Naive thymus-derived CD4-positive, alpha-beta T cell (primary cell): Measurements from ENCODE around the gene SBK2. TPM values are rescaled to one million over a fixed set of nuclear protein-coding genes. Genes with fewer than 3 reads are reported as not detected.

Experiments
- ATAC-seq: fragments of 150-1000 bp; cut with Tn5 transposase; 2 replicates; pipeline ENCODE4 v1.10.0; 2021; ENCODE audit warnings: mild to moderate bottlenecking, moderate library complexity
- CTCF ChIA-PET: fragments of 350-600 bp; sonication (Branson Sonifier 250); formaldehyde crosslinking; loops from one replicate; lab custom pipeline; 2021; ENCODE audit warnings: antibody characterized with exemption; lab: Charles Lee
- POLR2A ChIA-PET: fragments of 350-600 bp; sonication (Branson Sonifier 250); formaldehyde crosslinking; loops from one replicate; lab custom pipeline; 2021; ENCODE audit warnings: antibody characterized with exemption, inconsistent platforms; lab: Charles Lee
- DNase-seq, 9 donors: peaks; one replicate each; pipeline versions ENCODE4 v3.0.0 to v3.0.0-alpha.2; 2020 to 2022; ENCODE audit warnings: mixed read lengths in 1 of 9
- H3K27ac ChIP-seq: one replicate; pipeline ENCODE4 v1.7.0; 2013; ENCODE audit warnings: mild to moderate bottlenecking, low read depth, low read length, moderate library complexity
- H3K27me3 ChIP-seq, 2 donors: one replicate each; pipeline ENCODE4 v1.7.0; 2013; ENCODE audit warnings: low read length in 2 of 2, mild to moderate bottlenecking in 2 of 2, moderate library complexity in 2 of 2; ENCODE audit not compliant: control insufficient read depth in 2 of 2, insufficient read depth in 2 of 2
- H3K36me3 ChIP-seq, 3 experiments: 1 replicate in 2 of 3; 2 replicates in 1 of 3; pipeline ENCODE4 v1.7.0; 2013; ENCODE audit warnings: low read length in 3 of 3, mild to moderate bottlenecking in 3 of 3, moderate library complexity in 1 of 3; ENCODE audit not compliant: insufficient read depth in 3 of 3, control insufficient read depth in 2 of 3
- H3K4me1 ChIP-seq, 2 donors: one replicate each; pipeline ENCODE4 v1.7.0; 2013; ENCODE audit warnings: low read length in 2 of 2, mild to moderate bottlenecking in 2 of 2, moderate library complexity in 1 of 2; ENCODE audit not compliant: control insufficient read depth in 2 of 2, insufficient read depth in 2 of 2
- H3K4me3 ChIP-seq: 2 replicates; pipeline ENCODE4 v1.7.0; 2013; ENCODE audit warnings: mild to moderate bottlenecking, low read length
- H3K9me3 ChIP-seq, 3 experiments: 1 replicate in 2 of 3; 2 replicates in 1 of 3; pipeline ENCODE4 v1.7.0; 2013; ENCODE audit warnings: low read length in 3 of 3; ENCODE audit not compliant: control insufficient read depth in 2 of 3
- H3K27ac Mint-ChIP-seq, 9 donors: one replicate each; pipeline ENCODE4 v1.8.0; 2020 to 2022; ENCODE audit warnings: mixed read lengths in 9 of 9, mild to moderate bottlenecking in 8 of 9, moderate library complexity in 5 of 9, inconsistent platforms in 2 of 9
- H3K27me3 Mint-ChIP-seq, 5 donors: one replicate each; pipeline ENCODE4 v1.8.0; 2021 to 2022; ENCODE audit warnings: mixed read lengths in 5 of 5, mild to moderate bottlenecking in 1 of 5
- H3K36me3 Mint-ChIP-seq, 5 donors: one replicate each; pipeline ENCODE4 v1.8.0; 2020 to 2022; ENCODE audit warnings: mixed read lengths in 5 of 5, mild to moderate bottlenecking in 3 of 5, inconsistent platforms in 1 of 5
- H3K4me1 Mint-ChIP-seq, 7 donors: one replicate each; pipeline ENCODE4 v1.8.0; 2020 to 2022; ENCODE audit warnings: mixed read lengths in 7 of 7, mild to moderate bottlenecking in 3 of 7, inconsistent platforms in 1 of 7
- H3K4me3 Mint-ChIP-seq, 10 donors: one replicate each; pipeline ENCODE4 v1.8.0; 2020 to 2022; ENCODE audit warnings: mild to moderate bottlenecking in 10 of 10, mixed read lengths in 10 of 10, moderate library complexity in 6 of 10, inconsistent platforms in 2 of 10
- H3K9me3 Mint-ChIP-seq, 11 donors: one replicate each; pipeline ENCODE4 v1.8.0; 2020 to 2022; ENCODE audit warnings: mixed read lengths in 11 of 11, mild to moderate bottlenecking in 4 of 11, inconsistent platforms in 1 of 11, moderate library complexity in 1 of 11
- intact Hi-C, 2 donors: fragments of 100-400 bp; cut with micrococcal nuclease; formaldehyde crosslinking; loops; one replicate each; pipeline ENCODE4 v1.15.1; 2023
- polyA plus RNA-seq, 2 donors: library from polyadenylated mRNA; unstranded; fragments of 300-500 nt; fragmentation: Illumina TruSeq; gene quantifications; one replicate each; pipeline ENCODE4 v1.2.3, GENCODE V29; 2021
- total RNA-seq, 6 experiments: library from RNA in 5 of 6; stranded (reverse) in 5 of 6; gene quantifications; 1 replicate in 5 of 6; 2 replicates in 1 of 6; pipeline ENCODE4 v1.2.3 and lab custom pipeline; 2021 to 2026

Gene SBK2
- total and polyA plus RNA-seq, 7 experiments from 2014 or later: not detected

GRCh38 chr19:55581823-55582223 lies 44.9 kb upstream of the SBK2 start:
- intact Hi-C loops: loop anchor here (2.0 to 10.0 kb wide), 4 partner anchors 43 to 197 kb away; partner anchors contain the start of genes RPL28 (in 1 of the 2), TMEM238 (in 1 of the 2), ZNF581 (in 1 of the 2) and ZNF784 (in 1 of the 2)
- H3K4me1 ChIP-seq: peaks cover 16 to 18% of the 10 kb centered on the region in 2 donors
- no peak for ATAC-seq
- no peaks in the 10 kb centered on the region for H3K27me3 ChIP-seq
- Mint-ChIP-seq H3K27ac (peak overlapping the region in 7 of 9 donors; percentile 72 to 88 (median 80)), H3K36me3 (peaks cover 0 to 13% (median 6%) of the 10 kb centered on the region in 5 donors), H3K4me1 (peaks cover 26 to 45% (median 40%) of the 10 kb centered on the region in 7 donors), H3K9me3 (peaks cover 0 to 6% (median 3%) of the 10 kb centered on the region in 11 donors), H3K4me3 (peak overlapping the region in 8 of 10 donors; percentile 4 to 91 (median 70)), H3K27me3 (peaks cover 0 to 26% (median 0%) of the 10 kb centered on the region in 5 donors)
- CTCF ChIA-PET: interaction anchor here (1.0 to 2.0 kb wide), 2 partner anchors 24 to 45 kb away, joined by 3 to 5 read pairs; partner anchors contain the start of gene ZNF865
- peaks cover 0 to 11% (median 0%) of the 10 kb centered on the region in 3 experiments for H3K36me3 ChIP-seq
- DNase-seq: no peak
- peaks cover 0 to 3% (median 0%) of the 10 kb centered on the region in 3 experiments for H3K9me3 ChIP-seq
- POLR2A ChIA-PET: interaction anchor here (1.1 to 2.7 kb wide), 6 partner anchors 17 to 73 kb away, joined by 3 to 20 read pairs (median 7); partner anchors contain the start of genes FIZ1, U2AF2, ZNF524 and ZNF865
- H3K27ac ChIP-seq: peak overlapping the region; percentile 87
- no peak overlapping the region for H3K4me3 ChIP-seq

- intact Hi-C loops: loop anchor here (2.0 to 10.0 kb wide), 4 partner anchors 44 to 196 kb away; partner anchors contain the start of genes RPL28 (in 1 of the 2), TMEM238 (in 1 of the 2), ZNF581 (in 1 of the 2) and ZNF784 (in 1 of the 2)
- peak overlapping the region; percentile 71 to 91 (median 80) for H3K27ac Mint-ChIP-seq
- Histone ChIP-seq H3K4me1 (peaks cover 13 to 16% of the 10 kb centered on the region in 2 donors), H3K36me3 (peaks cover 0 to 11% (median 0%) of the 10 kb centered on the region in 3 experiments), H3K4me3 (peak overlapping the region; percentile 82), H3K27ac (peak overlapping the region; percentile 87), H3K27me3 (no peaks in the 10 kb centered on the region), H3K9me3 (peaks cover 0 to 3% (median 0%) of the 10 kb centered on the region in 3 experiments)
- peaks cover 0 to 21% (median 0%) of the 10 kb centered on the region in 5 donors for H3K27me3 Mint-ChIP-seq
- no peak for ATAC-seq
- H3K4me1 Mint-ChIP-seq: peaks cover 26 to 41% (median 35%) of the 10 kb centered on the region in 7 donors
- peak overlapping the region; percentile 68 to 92 (median 88) for H3K4me3 Mint-ChIP-seq
- peaks cover 0 to 15% (median 8%) of the 10 kb centered on the region in 5 donors for H3K36me3 Mint-ChIP-seq
- peaks cover 0 to 8% (median 3%) of the 10 kb centered on the region in 11 donors for H3K9me3 Mint-ChIP-seq
- no peak for DNase-seq
- ChIA-PET CTCF (interaction anchor here (0.6 to 2.0 kb wide), 3 partner anchors 16 to 46 kb away, joined by 3 to 5 read pairs (median 3); partner anchors contain the start of gene ZNF865), POLR2A (interaction anchor here (1.0 to 2.7 kb wide), 7 partner anchors 18 to 73 kb away, joined by 3 to 20 read pairs (median 5); partner anchors contain the start of genes FIZ1, U2AF2, ZNF524 and ZNF865)
Observed at GRCh38 chr19:55581145-55581822, 44.4 kb upstream of the SBK2 start.

- DNase-seq: peak in 8 of 9 donors; percentile 50 to 82 (median 64)
Observed at GRCh38 chr19:55580628-55581144, 43.8 kb upstream of the SBK2 start, which contains the start of gene ZNF579. ZNF579 (minus strand) TSS chr19:55580848; CDS start chr19:55579639, 1,209 bp downstream.

GRCh38 chr19:55579766-55580621 lies 43.1 kb upstream of the SBK2 start:
- ChIA-PET CTCF (interaction anchor here (2.0 kb wide), 1 partner anchor 26 kb away, joined by 5 read pairs; the partner anchor contains the start of gene ZNF865), POLR2A (interaction anchor here (0.6 to 2.7 kb wide), 4 partner anchors 19 to 503 kb away, joined by 3 to 20 read pairs (median 12); partner anchors contain the start of genes FIZ1 and ZNF524)
- peak overlapping the region; percentile 85 to 92 (median 88) for H3K4me3 Mint-ChIP-seq
- peaks cover 0 to 11% (median 0%) of the 10 kb centered on the region in 3 experiments for H3K36me3 ChIP-seq
- peaks cover 0 to 15% (median 9%) of the 10 kb centered on the region in 5 donors for H3K36me3 Mint-ChIP-seq
- peaks cover 8 to 16% of the 10 kb centered on the region in 2 donors for H3K4me1 ChIP-seq
- intact Hi-C loops: loop anchor here (1.0 to 10.0 kb wide), 7 partner anchors 19 to 195 kb away; partner anchors contain the start of genes FIZ1 (in 2 of the 2), ZNF865 (in 2 of the 2), EPN1 (in 1 of the 2) and RPL28 (in 1 of the 2)
- peaks cover 0 to 8% (median 3%) of the 10 kb centered on the region in 11 donors for H3K9me3 Mint-ChIP-seq
- ATAC-seq (peak; percentile 29), DNase-seq (peak in 2 of 9 donors; percentile 9 to 20)
- peaks cover 0 to 9% (median 0%) of the 10 kb centered on the region in 5 donors for H3K27me3 Mint-ChIP-seq
- peak overlapping the region; percentile 87 for H3K27ac ChIP-seq
- H3K27ac Mint-ChIP-seq: peak overlapping the region; percentile 74 to 96 (median 88)
- H3K27me3 ChIP-seq: no peaks in the 10 kb centered on the region
- H3K9me3 ChIP-seq: peaks cover 0 to 3% (median 0%) of the 10 kb centered on the region in 3 experiments
- H3K4me3 ChIP-seq: peak overlapping the region; percentile 82
- H3K4me1 Mint-ChIP-seq: peaks cover 16 to 29% (median 23%) of the 10 kb centered on the region in 7 donors

More at GRCh38 chr19:55580628-55581144, 43.8 kb upstream of the SBK2 start, which contains the start of gene ZNF579:
- Mint-ChIP-seq H3K4me1 (peaks cover 21 to 35% (median 29%) of the 10 kb centered on the region in 7 donors), H3K4me3 (peak within 1 kb of the TSS; percentile 85 to 92 (median 88)), H3K27ac (peak within 1 kb of the TSS; percentile 76 to 96 (median 88)), H3K27me3 (peaks cover 0 to 16% (median 0%) of the 10 kb centered on the region in 5 donors), H3K9me3 (peaks cover 0 to 8% (median 3%) of the 10 kb centered on the region in 11 donors), H3K36me3 (peaks cover 0 to 15% (median 9%) of the 10 kb centered on the region in 5 donors)
- H3K9me3 ChIP-seq: peaks cover 0 to 3% (median 0%) of the 10 kb centered on the region in 3 experiments
- peak; percentile 86 for ATAC-seq
- peak within 1 kb of the TSS; percentile 87 for H3K27ac ChIP-seq
- peaks cover 8 to 16% of the 10 kb centered on the region in 2 donors for H3K4me1 ChIP-seq
- ChIA-PET POLR2A (interaction anchor here (0.6 to 2.7 kb wide), 6 partner anchors 18 to 504 kb away, joined by 3 to 20 read pairs (median 7); partner anchors contain the start of genes FIZ1, U2AF2 and ZNF524), CTCF (interaction anchor here (0.6 to 2.0 kb wide), 2 partner anchors 16 to 25 kb away, joined by 3 to 5 read pairs; partner anchors contain the start of gene ZNF865)
- H3K36me3 ChIP-seq: peaks cover 0 to 11% (median 0%) of the 10 kb centered on the region in 3 experiments
- peak within 1 kb of the TSS; percentile 82 for H3K4me3 ChIP-seq
- intact Hi-C loops: loop anchor here (1.0 to 10.0 kb wide), 7 partner anchors 19 to 196 kb away; partner anchors contain the start of genes FIZ1 (in 2 of the 2), ZNF865 (in 2 of the 2), EPN1 (in 1 of the 2) and RPL28 (in 1 of the 2)
- no peaks in the 10 kb centered on the region for H3K27me3 ChIP-seq
